ENCODE measurements around the gene SERHL2.
"Not testable (repeated sequence)": the region's sequence is repeated elsewhere in the genome, so short reads cannot be mapped to it uniquely, and the experiment has no call there.

Gene SERHL2

DNA sequence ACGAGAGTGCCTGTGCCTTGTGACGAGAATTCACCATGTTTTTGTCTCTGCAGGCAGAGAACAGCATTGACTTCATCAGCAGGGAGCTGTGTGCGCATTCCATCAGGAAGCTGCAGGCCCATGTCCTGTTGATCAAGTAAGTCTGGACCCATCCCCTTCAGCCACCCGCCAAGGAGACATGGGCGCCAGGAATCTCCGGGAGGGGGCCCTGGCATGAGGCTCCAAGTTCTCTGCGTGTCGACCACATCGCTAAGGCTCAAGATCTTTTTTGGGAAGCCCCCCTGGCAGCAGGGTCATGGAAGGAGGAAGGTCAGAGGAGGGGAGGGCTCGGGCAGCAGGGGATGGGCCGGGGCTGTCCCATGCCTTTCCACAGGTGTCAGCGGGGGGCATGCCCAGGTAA, 17.3 kb downstream of the SERHL2 start:
- not testable (repeated sequence) for DNase-seq (ENCODE audit: low spot score)
- peak; percentile 81 for FAIRE-seq

DNA sequence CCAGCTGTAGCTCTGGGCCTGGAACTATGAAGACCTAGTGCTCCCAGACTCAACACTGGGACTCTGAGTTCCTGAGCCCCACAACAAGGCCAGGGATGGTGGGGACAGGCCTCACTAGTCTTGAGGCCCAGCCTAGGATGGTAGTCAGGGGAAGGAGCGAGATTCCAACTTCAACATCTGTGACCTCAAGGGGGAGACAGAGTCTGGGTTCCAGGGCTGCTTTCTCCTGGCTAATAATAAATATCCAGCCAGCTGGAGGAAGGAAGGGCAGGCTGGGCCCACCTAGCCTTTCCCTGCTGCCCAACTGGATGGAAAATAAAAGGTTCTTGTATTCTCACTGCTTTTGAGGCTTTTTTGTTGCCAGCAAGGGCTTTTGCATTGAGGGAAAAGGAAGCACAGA, 20.3 kb downstream of the SERHL2 start:
- peak; percentile 87 for FAIRE-seq
- DNase-seq (ENCODE audit: low spot score): not testable (repeated sequence)

DNA sequence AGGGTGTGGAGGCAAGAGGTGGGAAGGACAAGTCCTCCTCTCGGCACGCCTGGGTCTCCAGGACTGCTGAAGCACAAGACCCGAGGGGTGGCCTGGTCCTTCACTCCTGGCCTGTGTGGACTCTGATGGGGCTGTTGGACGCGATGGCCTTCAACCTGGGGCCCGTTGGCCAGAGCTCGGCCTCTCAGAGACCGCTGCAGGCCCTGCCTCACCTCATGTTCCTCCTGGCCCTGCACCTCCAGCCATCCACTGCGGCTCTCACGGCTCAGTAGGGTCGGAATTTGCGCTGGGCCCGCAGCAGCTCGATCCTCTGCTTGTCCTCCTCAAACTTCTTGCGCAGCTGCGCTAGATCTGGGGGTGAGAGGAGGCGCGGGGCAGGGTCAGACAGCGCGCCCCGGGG, 20.7 kb downstream of the SERHL2 start:
- not testable (repeated sequence) for FAIRE-seq; DNase-seq (ENCODE audit: low spot score)

DNA sequence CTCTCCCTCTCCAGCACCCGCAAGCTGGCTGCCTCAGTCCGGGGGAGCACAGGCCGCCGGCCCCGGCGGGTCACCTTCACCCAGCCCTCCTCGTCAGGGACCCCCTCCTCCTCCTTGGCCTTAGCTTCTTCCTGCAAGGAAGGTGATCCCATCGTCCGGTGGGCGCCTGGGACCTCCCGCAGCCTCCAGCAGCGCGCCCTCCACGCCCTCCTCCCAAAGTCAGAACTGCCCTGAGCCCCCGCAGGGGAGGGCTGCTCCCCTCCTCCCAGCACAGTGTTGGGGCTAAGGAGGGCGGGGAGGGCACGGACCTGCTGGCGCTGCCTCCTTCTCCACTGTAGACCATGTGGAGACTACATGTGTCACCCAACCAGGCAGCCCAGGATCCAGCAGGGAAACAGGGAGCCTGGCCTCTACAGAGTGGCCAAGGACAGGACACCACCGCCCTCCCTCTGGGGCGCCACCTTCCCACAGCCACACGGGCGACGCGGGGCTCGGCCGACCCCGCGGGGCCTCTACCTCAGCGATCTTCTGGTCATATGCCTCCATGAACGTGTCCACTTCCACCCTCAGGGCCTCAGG, 22.3 kb downstream of the SERHL2 start:
- not testable (repeated sequence) for DNase-seq (ENCODE audit: low spot score); FAIRE-seq

DNA sequence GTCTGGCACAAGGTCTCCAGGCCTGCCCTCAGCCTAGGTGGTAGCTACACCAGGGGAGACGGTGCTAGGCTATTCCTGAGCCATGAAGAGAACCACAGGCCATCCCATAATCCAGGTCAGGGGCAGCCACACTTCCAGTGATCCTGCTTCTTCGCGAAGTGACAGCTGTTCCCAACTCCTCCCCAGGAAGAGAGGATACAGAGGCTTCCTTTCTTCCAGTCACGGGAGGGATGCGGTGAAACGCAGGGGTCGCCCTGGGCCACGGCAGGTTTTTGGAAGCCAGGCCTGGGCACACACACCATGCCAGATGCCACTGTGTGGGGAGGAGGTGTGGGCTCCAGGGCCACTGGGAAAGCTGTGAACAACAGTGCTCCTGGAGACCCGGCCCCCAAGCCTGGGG, 23.4 kb downstream of the SERHL2 start:
- FAIRE-seq; DNase-seq (ENCODE audit: low spot score): not testable (repeated sequence)

DNA sequence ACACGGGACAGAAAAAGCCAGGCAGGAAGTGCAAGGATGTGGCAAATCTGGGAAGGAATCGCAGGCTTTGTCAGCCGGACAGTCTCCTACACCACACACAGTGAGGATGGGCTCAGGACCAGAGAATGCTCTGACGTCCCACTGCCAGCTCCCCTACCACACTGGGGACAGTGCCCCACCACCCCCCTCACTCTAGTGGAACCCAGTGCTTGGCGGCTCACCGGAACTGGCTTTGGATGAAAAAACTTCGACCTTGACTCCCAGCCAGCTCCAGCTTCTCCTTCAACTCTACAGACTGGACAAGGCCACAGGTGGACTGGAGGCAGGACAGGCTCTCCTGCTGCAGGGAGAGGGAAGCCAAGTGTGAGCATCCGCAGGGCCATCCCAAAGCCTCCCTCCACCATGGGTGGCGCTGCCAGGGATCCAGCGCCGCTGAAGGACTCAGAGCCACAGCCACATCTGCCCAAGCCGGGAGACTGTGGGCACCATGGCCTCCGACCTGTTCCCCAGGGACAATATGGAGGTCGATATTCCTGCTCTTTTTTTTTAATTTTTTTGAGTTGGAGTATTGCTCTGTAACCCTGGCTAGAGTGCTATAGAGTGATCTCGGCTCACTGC, 24.0 kb downstream of the SERHL2 start:
- DNase-seq (ENCODE audit: low spot score) (no peak), FAIRE-seq (no peak)

DNA sequence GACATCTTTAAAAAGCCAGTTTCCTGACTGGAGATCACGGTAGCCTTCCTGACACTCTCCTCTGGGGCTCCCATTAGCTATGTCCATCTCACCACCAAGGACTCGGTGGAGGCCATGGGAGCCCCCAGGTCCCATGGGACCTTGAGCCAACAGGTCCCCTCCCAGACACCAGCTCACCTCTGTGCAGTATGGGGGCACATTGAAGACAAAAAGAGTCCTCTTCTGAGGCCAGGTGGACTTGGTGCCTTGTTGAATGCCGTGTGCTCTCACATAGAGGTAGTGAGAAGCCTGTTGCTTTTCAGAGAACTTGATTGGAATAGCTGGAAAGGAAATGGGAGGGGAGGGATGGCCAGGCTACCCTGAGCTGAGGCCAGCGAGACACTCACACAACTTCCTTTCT, 26.3 kb downstream of the SERHL2 start:
- DNase-seq (ENCODE audit: low spot score); FAIRE-seq: not testable (repeated sequence)

DNA sequence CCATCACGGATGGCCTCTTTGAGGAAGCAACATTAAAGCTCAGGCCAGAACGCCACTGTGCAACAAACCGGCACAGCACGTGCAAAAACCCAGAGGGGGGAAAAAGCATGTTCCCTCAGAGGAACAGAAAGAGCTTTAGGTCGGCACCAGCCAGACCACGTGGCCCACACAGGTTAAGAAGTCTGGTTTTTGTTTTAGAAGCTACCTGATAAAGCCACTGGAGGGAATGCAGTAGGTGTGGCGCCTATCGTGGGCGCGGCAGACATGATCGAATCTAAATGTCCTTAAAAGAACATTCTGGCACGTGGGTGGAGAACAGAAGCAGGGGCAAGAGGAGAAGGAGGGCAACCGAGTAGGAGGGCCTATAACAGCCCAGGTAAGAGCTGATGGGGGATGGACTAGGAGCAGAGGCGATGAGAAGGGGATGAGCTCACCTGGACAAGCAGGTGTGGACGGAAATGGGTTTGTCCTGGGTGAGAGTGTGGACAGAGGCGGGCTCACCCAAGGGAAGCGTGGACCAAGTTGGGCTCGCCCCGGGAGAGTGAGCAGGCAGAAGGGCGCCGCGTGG, 27.5 kb downstream of the SERHL2 start:
- not testable (repeated sequence) for DNase-seq (ENCODE audit: low spot score)
- FAIRE-seq: peak; percentile 77

DNA sequence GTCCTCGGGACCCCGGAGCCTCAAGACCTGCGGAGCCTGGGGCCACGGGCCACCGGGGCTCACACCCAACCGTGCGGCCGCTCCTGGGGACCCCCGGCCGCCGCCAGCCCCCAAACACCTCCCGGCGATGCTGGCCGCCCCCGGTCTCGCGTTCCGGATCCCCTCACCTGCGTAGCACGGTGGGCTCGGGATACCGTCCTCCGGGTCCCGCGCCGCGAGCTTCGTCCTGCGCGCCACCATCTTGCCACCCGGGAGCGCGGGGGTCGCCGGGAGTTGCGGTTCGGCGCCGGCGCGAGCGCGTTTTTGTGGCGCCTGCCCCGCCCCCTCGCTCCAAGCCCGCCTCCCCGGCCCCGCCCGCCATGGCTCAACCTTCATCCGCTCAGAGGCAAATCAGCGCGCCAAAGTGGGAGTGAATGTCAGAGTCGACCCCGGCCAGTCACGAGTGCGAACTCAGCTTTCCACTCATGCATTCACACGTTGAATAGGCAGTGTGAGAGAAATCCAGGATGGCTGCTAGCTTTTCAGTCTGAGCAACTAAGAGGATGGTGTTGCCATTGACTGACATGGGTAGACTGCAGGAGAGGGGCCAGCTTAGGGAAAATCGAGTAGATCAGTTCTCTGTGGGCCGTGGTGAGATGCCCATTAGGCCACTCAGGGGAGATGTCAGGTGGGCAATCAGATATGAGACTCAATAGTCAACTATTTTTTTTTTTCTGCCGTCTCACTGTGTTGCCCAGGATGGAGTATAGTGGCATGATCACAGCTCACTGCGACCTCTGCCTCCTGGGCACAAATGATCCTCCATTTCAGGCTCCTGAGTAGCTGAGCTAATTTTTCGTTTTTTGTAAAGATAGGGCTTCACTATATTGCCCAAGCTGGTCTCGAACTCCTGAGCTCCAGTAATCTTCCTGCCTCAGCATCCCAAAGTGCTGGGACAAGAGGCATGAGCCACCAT, 28.3 kb downstream of the SERHL2 start:
- peak; percentile 75 for FAIRE-seq

DNA sequence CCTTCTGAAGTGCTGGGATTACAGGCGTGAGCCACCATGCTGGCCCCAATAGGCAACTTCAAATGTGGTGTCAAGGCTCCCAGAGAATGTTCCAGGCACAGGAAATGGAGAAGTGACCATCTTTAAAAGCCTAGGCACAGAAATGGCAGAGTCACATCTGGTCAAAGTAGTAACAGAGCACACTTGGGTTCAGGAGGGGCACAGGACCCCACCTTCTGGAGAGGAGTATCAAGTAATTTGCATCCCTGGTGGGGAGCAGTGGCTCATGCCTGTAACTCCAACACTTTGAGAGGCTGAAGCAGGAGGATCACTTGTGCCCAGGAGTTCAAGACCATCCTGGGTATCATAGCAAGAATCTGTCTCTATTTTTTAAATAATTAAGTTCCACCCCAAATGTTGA, 29.2 kb downstream of the SERHL2 start:
- no peak for FAIRE-seq
- no peak for DNase-seq (ENCODE audit: low spot score)

More for the DNA sequence above, 28.3 kb downstream of the SERHL2 start:
- peak; percentile 88 for DNase-seq (ENCODE audit: low spot score)

DNA sequence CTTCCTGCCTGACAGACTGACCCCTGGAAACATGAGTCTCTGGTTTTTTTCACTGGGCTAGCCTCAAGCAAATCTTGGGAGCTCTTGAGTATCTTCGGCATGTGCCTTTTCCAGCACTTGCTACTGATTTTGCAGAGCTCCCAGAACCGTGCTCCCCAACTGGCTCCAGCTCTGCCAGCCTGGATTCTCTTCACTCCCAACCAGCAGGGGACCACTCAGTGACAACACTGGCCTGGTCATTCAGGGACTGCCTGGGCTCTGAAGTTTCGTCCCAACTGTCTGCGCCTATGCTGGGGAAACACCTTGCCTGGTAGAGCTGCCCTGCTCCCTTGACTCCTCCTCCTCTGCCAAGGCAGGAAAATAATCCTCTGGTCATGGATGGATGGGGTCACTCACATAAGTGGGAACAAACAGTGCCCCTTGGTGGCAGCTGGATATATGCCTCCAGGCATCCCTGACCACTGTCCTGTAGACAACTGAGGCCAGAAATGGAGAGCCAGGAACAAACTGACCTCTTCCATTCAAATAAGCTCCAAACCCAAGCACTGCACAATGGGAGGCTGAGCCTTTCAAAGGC, 30.7 kb downstream of the SERHL2 start:
- DNase-seq (ENCODE audit: low spot score): no peak
- no peak for FAIRE-seq

DNA sequence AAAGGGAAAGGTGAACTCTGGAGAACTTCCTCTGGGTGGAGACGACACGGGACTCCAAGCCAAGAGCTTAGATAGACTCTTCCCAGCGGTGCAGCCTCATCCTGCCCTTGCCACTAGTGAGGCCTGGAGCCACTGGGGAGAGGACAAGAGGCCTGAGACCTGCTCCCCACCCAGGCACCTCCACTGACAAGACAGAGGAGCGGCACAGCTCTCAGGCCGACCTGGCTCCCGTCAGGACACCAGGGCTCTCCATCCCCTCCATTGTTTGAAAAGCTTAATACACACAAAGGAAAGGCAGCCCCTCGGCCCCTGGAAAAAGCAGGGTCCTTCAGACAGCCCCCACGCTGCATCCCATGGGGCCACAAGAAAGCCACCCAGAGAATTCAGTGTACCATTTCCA, 31.3 kb downstream of the SERHL2 start:
- FAIRE-seq: no peak
- DNase-seq (ENCODE audit: low spot score): no peak

DNA sequence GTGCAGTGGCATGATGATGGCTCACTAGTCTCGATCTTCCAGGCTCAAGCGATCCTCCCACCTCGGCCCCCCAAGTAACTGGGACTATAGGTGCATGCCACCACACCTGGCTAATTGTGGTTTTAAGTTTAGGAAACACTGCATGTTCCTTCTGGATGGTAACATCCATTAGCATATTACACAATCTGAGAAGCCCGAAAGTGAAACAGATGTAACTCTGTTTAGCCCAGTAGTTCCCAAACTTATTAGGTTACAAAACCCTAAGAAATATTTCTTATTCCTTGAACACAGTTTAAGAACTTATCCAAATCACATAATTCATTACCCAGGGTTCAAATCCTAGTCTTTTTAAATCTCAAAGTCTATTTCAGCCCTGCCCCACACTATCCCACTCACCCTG, 32.6 kb downstream of the SERHL2 start:
- FAIRE-seq (no peak), DNase-seq (ENCODE audit: low spot score) (no peak)

DNA sequence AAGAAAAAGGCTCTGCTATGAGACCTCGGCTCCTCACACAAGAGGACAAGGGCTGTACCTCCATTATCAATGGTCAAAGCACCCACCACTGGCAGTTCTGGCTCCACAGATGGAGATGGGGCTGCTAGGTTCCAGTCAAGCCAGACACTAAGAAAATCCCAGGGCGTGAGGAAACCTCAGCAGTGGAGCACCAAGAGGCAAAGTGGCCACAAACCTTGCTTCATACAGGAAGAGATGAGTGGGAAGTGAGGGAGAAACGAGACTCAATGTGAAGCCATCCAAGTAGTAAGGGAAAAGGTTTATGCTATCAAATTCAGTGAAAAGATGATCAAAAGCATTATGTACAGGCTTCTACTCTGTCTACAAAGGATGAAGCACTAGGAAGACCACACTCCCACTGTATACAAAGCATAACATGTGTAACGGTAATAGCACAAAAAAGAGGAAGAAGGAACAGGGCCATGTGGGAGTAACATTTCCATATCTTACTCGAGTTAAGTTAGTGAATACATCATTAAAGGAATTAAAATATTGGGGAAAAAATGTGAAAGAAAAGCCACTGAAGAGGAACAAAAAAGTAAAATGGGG, 33.9 kb downstream of the SERHL2 start:
- no peak for DNase-seq (ENCODE audit: low spot score)
- FAIRE-seq: no peak

DNA sequence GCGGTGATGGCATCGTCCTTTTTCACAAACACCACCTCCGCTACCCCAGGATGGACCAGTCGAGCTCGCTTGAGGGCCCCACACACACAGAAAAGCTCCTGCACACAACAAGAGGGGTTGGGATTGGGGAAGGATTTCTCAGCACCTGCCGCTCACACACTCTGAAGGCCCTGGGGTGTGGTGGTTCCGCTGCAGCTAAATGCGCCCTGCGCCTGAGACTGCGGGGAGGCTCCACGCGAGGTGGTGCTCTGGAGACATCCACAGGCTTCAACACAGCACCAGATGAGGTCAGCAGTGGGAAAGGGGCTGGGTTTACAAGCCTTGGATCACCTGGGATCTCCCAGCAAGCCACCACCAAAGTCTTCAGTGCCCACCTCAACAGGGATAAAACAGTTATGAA, 38.2 kb downstream of the SERHL2 start:
- no peak for DNase-seq (ENCODE audit: low spot score)
- no peak for FAIRE-seq

DNA sequence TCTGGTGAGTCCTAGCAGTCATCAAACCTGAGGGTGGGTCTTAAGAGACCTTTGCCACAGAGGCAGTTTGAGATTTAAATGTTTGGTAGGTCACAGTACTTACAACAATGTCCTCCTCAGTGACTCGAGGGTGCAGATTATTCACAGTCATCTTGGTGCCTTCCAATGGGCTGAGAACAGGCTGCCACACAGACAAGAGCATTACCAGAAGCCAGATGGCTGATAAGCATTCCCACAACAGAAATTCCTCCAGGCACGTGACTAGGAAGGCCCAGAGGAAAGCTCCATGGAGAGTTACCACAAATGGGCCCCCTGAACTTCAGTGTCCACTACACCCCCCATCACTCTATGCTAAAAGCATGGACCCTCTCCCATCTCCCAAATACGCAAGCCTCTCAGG, 41.7 kb downstream of the SERHL2 start:
- FAIRE-seq: no peak
- DNase-seq (ENCODE audit: low spot score): no peak

DNA sequence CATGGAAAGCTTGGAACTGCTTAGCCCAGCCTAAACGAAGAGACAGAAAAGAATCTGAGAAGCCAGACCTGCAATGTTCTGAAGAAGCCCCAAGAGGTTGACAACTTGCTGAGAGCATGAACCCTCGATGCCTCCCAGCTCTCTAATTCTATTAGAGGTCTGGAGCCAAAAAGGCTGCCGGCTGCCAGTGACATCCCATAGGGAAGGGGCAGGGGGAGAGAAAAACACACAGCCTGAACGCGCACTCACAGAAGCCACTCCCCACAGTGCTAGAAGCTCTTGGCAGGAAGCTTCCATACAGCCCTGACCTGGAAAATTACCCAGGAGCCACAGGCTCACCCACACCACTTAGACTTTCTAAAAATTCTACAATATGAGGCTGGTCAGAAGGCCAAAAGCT, 42.6 kb downstream of the SERHL2 start:
- DNase-seq (ENCODE audit: low spot score) (no peak), FAIRE-seq (no peak)

DNA sequence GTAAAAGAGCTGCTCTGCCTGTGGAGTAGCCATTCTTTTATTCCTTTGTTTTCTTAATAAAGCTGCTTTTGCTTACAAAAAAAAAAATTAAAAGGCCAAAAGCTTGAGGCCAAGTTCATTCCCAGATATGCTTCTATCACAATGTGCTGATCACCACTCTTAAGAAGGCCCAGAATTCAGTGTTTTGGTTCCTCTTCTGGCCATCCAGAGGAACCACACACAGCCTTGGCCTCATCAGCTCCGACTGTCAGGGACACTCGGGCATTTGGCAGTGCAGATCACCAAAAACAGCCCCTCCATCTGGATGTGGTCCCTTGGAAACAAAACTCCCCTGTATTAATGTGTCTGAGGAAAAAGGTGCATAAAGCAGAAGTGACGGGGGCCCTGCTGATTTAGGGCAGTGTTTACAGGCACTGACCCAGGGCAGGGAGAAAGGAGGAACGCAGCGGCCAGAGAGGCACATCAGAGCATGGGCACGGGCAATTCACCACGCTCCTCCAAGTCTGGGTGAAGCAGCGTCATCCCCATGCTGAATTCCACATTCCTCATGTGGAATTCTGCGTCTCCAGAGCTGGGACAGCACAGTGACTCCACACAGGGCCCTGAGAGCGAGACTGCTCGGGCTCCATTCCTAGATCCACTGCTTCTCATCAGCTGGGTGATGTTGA, 43.2 kb downstream of the SERHL2 start:
- DNase-seq (ENCODE audit: low spot score): no peak
- FAIRE-seq: no peak

DNA sequence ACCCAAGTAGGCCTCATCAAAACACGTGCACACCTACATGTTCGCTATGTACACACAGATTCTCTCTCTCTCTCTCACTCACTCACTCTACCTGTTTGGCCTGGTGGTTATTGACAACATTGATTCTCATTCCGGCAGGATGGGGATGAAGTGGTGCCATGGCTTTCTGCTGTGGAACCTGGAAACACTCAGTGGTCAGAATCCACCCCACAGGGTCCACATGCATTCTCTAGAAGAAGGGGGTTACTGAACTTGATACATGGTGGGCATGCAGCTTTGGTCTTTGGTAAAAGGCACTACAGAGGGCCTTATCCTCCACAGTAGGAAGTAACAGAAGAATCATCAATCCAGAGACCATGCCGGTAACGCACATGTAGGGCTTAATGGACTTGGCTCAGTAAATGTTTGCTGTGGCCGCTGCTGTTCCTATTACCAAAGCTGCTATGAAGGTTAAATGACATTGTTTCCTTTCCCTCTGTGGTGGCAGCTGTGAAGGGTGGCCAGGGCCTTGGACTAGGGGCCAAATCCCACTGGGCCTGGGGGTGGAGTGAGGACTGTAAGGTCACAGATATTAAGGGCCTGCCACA, 48.2 kb downstream of the SERHL2 start:
- FAIRE-seq (no peak), DNase-seq (ENCODE audit: low spot score) (no peak)

DNA sequence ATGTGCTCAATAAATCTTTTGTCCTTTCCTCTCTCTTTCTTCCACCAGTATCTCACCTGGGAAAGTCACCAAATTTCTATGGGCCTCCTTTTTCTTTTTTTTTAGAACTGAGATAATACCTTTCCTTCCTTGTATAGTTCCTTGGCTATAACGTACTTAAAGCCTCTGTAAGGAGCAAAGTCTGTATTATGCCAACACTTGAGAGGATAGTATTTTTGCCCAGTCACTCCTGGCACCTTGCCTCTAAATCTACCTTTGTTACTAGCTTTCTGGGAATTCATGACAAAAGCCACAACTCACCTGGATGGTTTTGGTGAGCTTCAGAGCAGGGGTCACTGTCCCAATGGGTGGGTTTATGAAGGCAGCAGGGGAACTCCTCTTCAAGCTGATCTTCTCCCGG, 48.7 kb downstream of the SERHL2 start:
- no peak for FAIRE-seq
- DNase-seq (ENCODE audit: low spot score): no peak
